Measurements from ENCODE around the gene EPHA3.

GRCh38 chr3:89087851-89088250 is 19.6 kb upstream of the EPHA3 start:
- no peak for TF ChIP-seq CTCF (IDR thresholded peaks at IDR 0.05)
- TF ChIP-seq ELF4 (CRISPR knock-in tag; IDR thresholded peaks at IDR 0.05; ENCODE audit: low read depth) = no peak

All from WTC11 (cell line).